NB4 (cell line): ENCODE data around the gene PRICKLE3.

Experiments used
- DNase-seq: peaks from one replicate; pipeline ENCODE4 v3.0.0; 2010; ENCODE audit warnings: low read depth
- H3K4me3 ChIP-seq: one replicate; pipeline ENCODE4 v1.5.1; 2011; ENCODE audit warnings: mild to moderate bottlenecking, low read depth, low read length, moderate library complexity
- MYC ChIP-seq: IDR thresholded peaks from 2 replicates; pipeline ENCODE4 v1.6.1; 2011; ENCODE audit warnings: low read depth, low read length
- POLR2A ChIP-seq: IDR thresholded peaks from 2 replicates; pipeline ENCODE4 v1.6.1; 2011; ENCODE audit warnings: mild to moderate bottlenecking; ENCODE audit not compliant: insufficient read length; ENCODE audit errors: extremely low read depth
- TF ChIP-seq, protein P1 (sequence below): IDR thresholded peaks from one replicate; pipeline ENCODE4 v1.5.1; 2012; ENCODE audit warnings: low read depth, low read length
- TF ChIP-seq, protein P2 (sequence below): IDR thresholded peaks from 2 replicates; pipeline ENCODE4 v1.6.1; 2011; ENCODE audit warnings: low read depth, low read length

Gene PRICKLE3

DNA sequence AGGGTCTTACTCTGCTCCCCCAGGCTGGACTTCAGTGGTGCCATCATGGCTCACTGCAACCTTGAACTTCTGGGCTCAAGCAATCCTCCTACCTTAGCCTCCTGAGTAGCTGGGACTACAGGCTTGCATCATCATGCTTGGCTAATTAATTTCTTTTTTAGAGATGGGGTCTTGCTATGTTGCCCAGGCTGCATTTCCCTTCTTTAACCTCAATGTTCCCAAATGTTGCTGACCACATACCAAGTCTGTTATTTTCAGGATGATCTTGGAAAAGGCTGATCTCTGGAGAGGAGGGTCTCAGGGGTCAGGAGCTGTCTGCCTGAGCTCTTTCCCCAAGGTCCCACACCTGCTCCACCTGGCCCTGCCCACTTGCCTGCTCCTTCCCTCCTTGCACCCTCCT is 33.9 kb upstream of the PRICKLE3 start:
- DNase-seq, result no peak
- no peak overlapping the region for H3K4me3 ChIP-seq
- TF ChIP-seq, protein P1, sequence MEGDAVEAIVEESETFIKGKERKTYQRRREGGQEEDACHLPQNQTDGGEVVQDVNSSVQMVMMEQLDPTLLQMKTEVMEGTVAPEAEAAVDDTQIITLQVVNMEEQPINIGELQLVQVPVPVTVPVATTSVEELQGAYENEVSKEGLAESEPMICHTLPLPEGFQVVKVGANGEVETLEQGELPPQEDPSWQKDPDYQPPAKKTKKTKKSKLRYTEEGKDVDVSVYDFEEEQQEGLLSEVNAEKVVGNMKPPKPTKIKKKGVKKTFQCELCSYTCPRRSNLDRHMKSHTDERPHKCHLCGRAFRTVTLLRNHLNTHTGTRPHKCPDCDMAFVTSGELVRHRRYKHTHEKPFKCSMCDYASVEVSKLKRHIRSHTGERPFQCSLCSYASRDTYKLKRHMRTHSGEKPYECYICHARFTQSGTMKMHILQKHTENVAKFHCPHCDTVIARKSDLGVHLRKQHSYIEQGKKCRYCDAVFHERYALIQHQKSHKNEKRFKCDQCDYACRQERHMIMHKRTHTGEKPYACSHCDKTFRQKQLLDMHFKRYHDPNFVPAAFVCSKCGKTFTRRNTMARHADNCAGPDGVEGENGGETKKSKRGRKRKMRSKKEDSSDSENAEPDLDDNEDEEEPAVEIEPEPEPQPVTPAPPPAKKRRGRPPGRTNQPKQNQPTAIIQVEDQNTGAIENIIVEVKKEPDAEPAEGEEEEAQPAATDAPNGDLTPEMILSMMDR, result no peak
- TF ChIP-seq, protein P2, sequence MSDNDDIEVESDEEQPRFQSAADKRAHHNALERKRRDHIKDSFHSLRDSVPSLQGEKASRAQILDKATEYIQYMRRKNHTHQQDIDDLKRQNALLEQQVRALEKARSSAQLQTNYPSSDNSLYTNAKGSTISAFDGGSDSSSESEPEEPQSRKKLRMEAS, result no peak
- TF ChIP-seq POLR2A (no peak), MYC (no peak)

DNA sequence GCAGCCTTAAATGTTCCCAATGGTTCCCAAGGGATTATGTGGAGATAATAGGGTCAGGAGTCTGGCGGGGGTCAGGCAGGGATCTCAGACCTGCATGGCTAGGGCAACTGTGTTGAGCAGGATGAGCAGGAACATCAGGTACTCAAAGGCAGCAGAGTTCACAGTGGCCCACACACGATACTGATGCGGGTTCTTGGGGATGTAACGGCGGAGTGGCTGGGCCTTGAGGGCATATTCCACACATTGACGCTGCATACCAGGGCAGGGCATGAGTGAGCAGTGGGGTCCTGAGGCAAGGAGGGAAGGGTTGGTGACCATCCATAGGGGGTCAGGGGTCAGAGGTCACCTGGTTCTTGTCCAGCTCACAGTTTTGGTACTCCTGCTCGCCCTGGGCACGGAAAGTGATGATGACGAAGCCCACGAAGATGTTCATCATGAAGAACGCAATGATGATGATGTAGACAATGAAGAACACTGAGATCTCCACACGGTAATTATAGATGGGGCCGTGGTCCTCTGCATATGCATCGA is 28.9 kb upstream of the PRICKLE3 start:
- no peak overlapping the region for H3K4me3 ChIP-seq
- TF ChIP-seq, protein P2, result no peak
- no peak for TF ChIP-seq POLR2A
- TF ChIP-seq, protein P1, result no peak
- TF ChIP-seq MYC, result no peak
- DNase-seq, result no peak

DNA sequence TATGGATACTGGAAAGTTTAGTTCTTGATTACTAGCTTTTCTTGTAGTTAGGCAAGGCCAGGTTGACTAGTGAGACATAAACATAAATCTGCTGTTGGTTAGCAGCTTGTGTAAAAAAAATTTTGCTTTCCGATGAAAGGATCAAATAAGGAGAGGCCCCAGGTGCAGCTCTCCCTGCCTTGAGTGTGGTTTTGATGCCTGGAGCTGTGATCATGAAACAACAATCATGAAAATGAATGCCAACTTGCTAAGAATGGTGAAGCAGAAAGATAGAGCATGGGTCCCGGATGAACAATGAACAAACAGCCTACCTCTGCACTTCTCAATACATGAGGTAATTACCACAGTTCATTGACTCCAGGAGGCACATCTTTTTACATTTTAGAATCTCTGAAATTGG is 28.2 kb upstream of the PRICKLE3 start:
- no peak overlapping the region for H3K4me3 ChIP-seq
- DNase-seq, result no peak
- no peak for TF ChIP-seq POLR2A
- no peak for TF ChIP-seq MYC
- TF ChIP-seq, protein P1, result no peak
- TF ChIP-seq, protein P2, result no peak

DNA sequence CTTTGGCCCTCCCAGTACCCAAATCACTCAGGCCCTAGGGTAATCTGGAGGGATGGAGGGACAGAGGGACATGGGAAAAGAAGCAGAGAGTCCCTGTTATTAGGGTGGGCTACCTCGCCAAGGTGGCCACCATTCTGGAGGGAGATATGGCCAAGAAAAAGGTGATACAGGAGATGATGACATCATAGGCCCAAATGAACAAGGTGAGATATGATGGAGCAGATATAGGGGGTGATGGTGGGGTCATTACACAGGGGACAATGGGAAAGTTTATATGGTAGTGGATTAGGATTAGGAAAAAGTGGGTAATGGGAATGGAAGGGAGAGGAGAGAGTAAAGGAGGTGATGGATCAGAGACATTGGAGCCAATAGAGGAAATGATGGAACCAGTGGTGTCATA is 26.7 kb upstream of the PRICKLE3 start:
- H3K4me3 ChIP-seq, result no peak overlapping the region
- DNase-seq, result no peak
- TF ChIP-seq, protein P2, result no peak
- TF ChIP-seq MYC (no peak), POLR2A (no peak)
- TF ChIP-seq, protein P1, result no peak

DNA sequence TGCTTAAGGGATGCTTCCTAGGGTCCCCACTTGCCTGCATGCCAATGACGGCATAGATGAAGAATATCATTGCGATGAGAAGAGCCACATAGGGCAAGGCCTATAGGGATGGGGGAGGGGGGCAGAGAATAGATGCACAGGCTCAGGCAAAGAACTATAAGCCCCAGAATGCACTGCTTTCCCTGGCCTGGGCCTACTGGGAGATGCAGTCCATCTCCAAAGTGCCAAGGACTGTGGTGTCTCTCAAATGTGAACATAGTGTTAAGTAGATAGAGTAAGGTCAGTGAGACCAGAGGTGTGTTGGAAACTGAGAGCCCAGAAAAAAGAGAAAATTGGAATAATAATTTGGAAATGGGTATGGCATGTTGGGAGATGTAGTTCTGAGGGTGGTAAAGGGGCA is 26.0 kb upstream of the PRICKLE3 start:
- no peak for DNase-seq
- H3K4me3 ChIP-seq, result no peak overlapping the region
- TF ChIP-seq POLR2A (no peak), MYC (no peak)
- TF ChIP-seq, protein P2, result no peak
- TF ChIP-seq, protein P1, result no peak

DNA sequence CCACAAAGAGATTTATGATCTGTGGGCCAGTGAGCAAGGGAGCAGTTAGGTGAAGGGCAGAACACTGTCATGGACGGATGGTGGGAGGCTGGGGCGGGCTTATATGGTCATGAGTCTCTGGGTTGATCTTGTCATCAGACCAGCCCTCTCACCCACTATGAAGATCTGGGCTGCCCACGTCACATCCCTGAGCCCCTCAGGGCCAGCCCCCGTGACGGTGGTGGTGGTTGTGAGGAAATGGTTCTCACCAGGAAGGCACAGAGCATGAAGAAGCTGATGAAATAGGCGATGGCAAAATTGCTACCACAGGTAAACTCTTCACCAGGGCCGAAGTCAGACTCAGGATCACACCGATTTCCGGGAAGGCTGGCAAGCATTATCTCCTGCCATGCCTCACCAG is 24.9 kb upstream of the PRICKLE3 start:
- TF ChIP-seq, protein P1, result no peak
- TF ChIP-seq, protein P2, result no peak
- TF ChIP-seq POLR2A, result no peak
- no peak for DNase-seq
- H3K4me3 ChIP-seq, result no peak overlapping the region
